ENCODE measurements around the gene CD151.

The CD151 gene

GRCh38 chr11:830295-831117, 2.2 kb upstream of the CD151 start:
- H3K27me3 ChIP-seq, result peaks cover 35% of the 10 kb centered on the region
- no peaks in the 10 kb centered on the region for H3K36me3 ChIP-seq
- TF ChIP-seq, protein P1, sequence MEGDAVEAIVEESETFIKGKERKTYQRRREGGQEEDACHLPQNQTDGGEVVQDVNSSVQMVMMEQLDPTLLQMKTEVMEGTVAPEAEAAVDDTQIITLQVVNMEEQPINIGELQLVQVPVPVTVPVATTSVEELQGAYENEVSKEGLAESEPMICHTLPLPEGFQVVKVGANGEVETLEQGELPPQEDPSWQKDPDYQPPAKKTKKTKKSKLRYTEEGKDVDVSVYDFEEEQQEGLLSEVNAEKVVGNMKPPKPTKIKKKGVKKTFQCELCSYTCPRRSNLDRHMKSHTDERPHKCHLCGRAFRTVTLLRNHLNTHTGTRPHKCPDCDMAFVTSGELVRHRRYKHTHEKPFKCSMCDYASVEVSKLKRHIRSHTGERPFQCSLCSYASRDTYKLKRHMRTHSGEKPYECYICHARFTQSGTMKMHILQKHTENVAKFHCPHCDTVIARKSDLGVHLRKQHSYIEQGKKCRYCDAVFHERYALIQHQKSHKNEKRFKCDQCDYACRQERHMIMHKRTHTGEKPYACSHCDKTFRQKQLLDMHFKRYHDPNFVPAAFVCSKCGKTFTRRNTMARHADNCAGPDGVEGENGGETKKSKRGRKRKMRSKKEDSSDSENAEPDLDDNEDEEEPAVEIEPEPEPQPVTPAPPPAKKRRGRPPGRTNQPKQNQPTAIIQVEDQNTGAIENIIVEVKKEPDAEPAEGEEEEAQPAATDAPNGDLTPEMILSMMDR (IDR thresholded peaks at IDR 0.05; ENCODE audit: low read depth, low read length), result no peak
- peaks cover 15% of the 10 kb centered on the region for H3K4me1 ChIP-seq
- peak overlapping the region; percentile 35 for H3K4me3 ChIP-seq (ENCODE audit: low read depth, low read length)
- no peaks in the 10 kb centered on the region for H3K9me3 ChIP-seq
- peak; percentile 81 for DNase-seq

DNA sequence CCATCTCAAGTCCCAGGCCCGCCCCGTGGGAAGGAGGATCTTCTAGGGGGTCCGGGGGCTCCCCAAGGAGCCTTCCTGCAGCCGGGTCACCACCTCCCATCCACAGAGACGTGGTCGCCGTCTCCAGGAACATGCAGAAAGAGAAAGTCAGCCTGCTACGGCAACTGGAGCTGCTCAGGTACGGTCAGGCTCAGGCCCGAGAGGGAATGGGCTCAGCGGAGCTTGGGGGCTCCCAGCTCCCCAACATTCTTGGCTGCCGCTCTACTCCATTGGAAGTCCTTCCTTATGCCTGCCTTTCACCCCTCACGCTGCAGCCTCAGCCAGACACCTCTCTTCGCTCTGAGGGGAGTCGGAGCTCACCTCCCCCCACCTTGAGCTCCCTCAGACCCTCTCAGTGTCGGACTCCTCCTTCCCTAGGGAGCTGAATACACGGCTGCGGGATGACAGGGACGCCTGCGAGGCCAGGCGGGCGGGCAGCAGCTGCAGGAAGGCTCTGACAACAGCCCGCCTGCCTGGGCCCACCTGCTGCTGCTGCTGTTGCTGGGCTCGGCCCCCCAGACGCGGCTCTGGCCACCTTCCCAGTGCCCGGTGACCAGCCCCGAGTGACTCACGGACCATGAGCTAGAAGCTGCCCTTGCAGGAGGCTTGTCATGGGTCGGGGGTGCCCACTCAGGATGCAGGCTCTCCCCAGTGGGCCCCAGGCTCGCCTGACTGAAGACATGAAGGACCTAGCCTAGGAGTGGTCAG, 1.5 kb upstream of the CD151 start:
- Histone ChIP-seq H3K4me3 (ENCODE audit: low read depth, low read length) (no peak overlapping the region; the same call in 1 of the 2 replicates), H3K4me1 (peaks cover 15% of the 10 kb centered on the region), H3K36me3 (no peaks in the 10 kb centered on the region), H3K27me3 (peaks cover 35% of the 10 kb centered on the region), H3K9me3 (no peaks in the 10 kb centered on the region)
- DNase-seq, result peak; percentile 46
- TF ChIP-seq, protein P1 (IDR thresholded peaks at IDR 0.05; ENCODE audit: low read depth, low read length), result no peak

DNA sequence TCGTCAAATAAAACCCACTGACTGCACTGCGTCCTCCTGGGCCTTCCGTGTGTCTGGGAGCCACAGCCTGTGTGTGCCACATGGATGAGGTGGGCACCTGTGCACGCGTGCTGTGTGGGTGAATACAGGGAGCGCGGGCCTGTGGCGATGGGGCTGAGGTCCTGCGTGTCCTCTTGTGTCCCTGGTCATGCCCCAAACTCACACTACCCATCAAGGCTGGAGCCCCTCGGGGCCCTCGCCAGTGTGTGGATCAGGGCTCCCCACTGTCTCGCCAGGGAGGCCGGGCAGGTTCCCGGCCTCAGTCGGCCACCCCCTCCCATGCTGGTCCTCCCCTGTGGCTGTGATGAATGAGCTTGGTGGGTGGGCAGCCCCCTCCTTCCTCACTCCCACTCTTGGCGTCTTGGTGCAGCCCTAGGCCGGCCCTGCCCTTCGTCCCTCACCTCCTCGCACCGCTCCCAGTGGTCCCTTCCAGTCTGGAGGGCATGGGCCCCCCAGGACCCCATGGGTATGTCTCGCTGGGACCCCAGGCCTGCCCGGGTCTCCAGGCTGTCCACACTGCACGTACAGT, 707 bp upstream of the CD151 start:
- H3K9me3 ChIP-seq, result no peaks in the 10 kb centered on the region
- H3K27me3 ChIP-seq, result peaks cover 27% of the 10 kb centered on the region
- DNase-seq, result no peak
- H3K36me3 ChIP-seq, result no peaks in the 10 kb centered on the region; the same call in 1 of the 2 replicates
- H3K4me3 ChIP-seq (ENCODE audit: low read depth, low read length), result peak overlapping the region; percentile 32
- TF ChIP-seq, protein P1 (IDR thresholded peaks at IDR 0.05; ENCODE audit: low read depth, low read length), result no peak
- peaks cover 15% of the 10 kb centered on the region for H3K4me1 ChIP-seq

- DNase-seq, result peak; percentile 47
- peaks cover 20% of the 10 kb centered on the region for H3K27me3 ChIP-seq
- H3K36me3 ChIP-seq, result no peaks in the 10 kb centered on the region; the same call in 1 of the 2 replicates
- peaks cover 15% of the 10 kb centered on the region for H3K4me1 ChIP-seq
- TF ChIP-seq, protein P1 (IDR thresholded peaks at IDR 0.05; ENCODE audit: low read depth, low read length), result no peak
- peak overlapping the region; percentile 58 for H3K4me3 ChIP-seq (ENCODE audit: low read depth, low read length)
- H3K9me3 ChIP-seq, result no peaks in the 10 kb centered on the region
These were observed 501 bp downstream of the CD151 start for GRCh38 chr11:833114-833791.

- H3K36me3 ChIP-seq, result peaks cover 5% of the 10 kb centered on the region
- TF ChIP-seq, protein P1 (IDR thresholded peaks at IDR 0.05; ENCODE audit: low read depth, low read length), result no peak
- no peak for DNase-seq
- H3K4me1 ChIP-seq, result peaks cover 15% of the 10 kb centered on the region
- peaks cover 18% of the 10 kb centered on the region for H3K27me3 ChIP-seq
- no peaks in the 10 kb centered on the region for H3K9me3 ChIP-seq
- peak overlapping the region; percentile 58 for H3K4me3 ChIP-seq (ENCODE audit: low read depth, low read length)
These were observed 1.1 kb downstream of the CD151 start for GRCh38 chr11:833849-834311.

Measured in BE2C (cell line).